Kidney (tissue), 14 donors: ENCODE data around the gene ABLIM2. TPM values are rescaled to one million over a fixed set of nuclear protein-coding genes. Genes with fewer than 3 reads are reported as not detected.
A peak's percentile ranks its signal among the peaks of the same experiment; 100 is the strongest.

ENCODE experiments used
- DNase-seq, 5 donors: peaks; one replicate each; pipeline ENCODE4 v3.0.0-alpha.2; 2013 to 2020
- FAIRE-seq: peaks from 2 replicates; lab custom pipeline; 2012; peaks lifted over from hg19 to GRCh38; lab: Jason Lieb, UNC
- H3K27ac ChIP-seq, 2 donors: one replicate each; pipeline ENCODE4 v1.7.0; 2013; ENCODE audit warnings: low read depth in 2 of 2, low read length in 2 of 2, inconsistent platforms in 1 of 2
- H3K27me3 ChIP-seq: one replicate; pipeline ENCODE4 v1.7.1; 2013; ENCODE audit warnings: low read length, inconsistent platforms; ENCODE audit not compliant: control insufficient read depth, insufficient read depth
- H3K36me3 ChIP-seq, 3 donors: one replicate each; pipeline versions ENCODE4 v1.7.0 to v1.7.1; 2013; ENCODE audit warnings: low read length in 3 of 3, control low read depth in 1 of 3, inconsistent platforms in 1 of 3; ENCODE audit not compliant: insufficient read depth in 3 of 3, control insufficient read depth in 2 of 3
- H3K4me1 ChIP-seq, 3 donors: one replicate each; pipeline versions ENCODE4 v1.7.0 to v1.7.1; 2013; ENCODE audit warnings: low read length in 3 of 3, inconsistent platforms in 1 of 3, low read depth in 1 of 3; ENCODE audit not compliant: control insufficient read depth in 2 of 3, insufficient read depth in 2 of 3
- H3K4me3 ChIP-seq, 3 donors: one replicate each; pipeline versions ENCODE4 v1.7.0 to v1.8.1; 2013; ENCODE audit warnings: low read length in 3 of 3, control low read depth in 1 of 3, inconsistent platforms in 1 of 3
- H3K9ac ChIP-seq, 3 donors: one replicate each; pipeline versions ENCODE4 v1.7.0 to v1.7.1; 2013; ENCODE audit warnings: low read length in 3 of 3, control low read depth in 1 of 3, inconsistent platforms in 1 of 3
- H3K9me3 ChIP-seq, 3 donors: one replicate each; pipeline versions ENCODE4 v1.7.0 to v1.7.1; 2013; ENCODE audit warnings: low read length in 3 of 3, control low read depth in 1 of 3, inconsistent platforms in 1 of 3; ENCODE audit not compliant: control insufficient read depth in 2 of 3, insufficient read depth in 1 of 3
- CTCF ChIP-seq: IDR thresholded peaks from 3 replicates; pipeline ENCODE4 v1.5.1; 2012; ENCODE audit warnings: mild to moderate bottlenecking, moderate library complexity, borderline replicate concordance; ENCODE audit not compliant: insufficient read depth; ENCODE audit errors: extremely low read depth
- intact Hi-C: fragments of 100-400 bp; cut with DNase I; formaldehyde crosslinking; loops from one replicate; pipeline ENCODE4 v1.11.1; 2022
- polyA plus RNA-seq: library from polyadenylated mRNA; stranded (reverse); fragments of 350-450 nt; fragmentation: Illumina TruSeq; extraction: RNeasy Lipid Tissue Mini Kit (QIAGEN cat#74804); gene quantifications from one replicate; pipeline ENCODE4 v1.2.3, GENCODE V29; 2014; ENCODE audit warnings: low read depth, low replicate concordance; ENCODE audit not compliant: insufficient read depth
- total RNA-seq: library from RNA; stranded (reverse); fragmentation: NEBNext Ultra II Directional; extraction: Animal tissue kit (Norgen Biotek cat#: 25700); gene quantifications from one replicate; pipeline ENCODE4 v1.2.1, GENCODE V29; 2021
- donor health status: control.
- donor health status: control.
- donor health status: control.
- donor health status: control.
- donor health status: control.
- donor health status: DM: yes; HTN: yes; CAD: no.
- donor health status: Normal renal cell carcinoma (clear cell type).

Gene ABLIM2
- total and polyA plus RNA-seq, 2 donors from 2014 or later, result 9.5 to 23.3 TPM

GRCh38 chr4:7941111-7941964 is 217.3 kb downstream of the ABLIM2 start:
- DNase-seq (peak in 2 of 5 donors; percentile 58 to 59), FAIRE-seq (no peak)
- intact Hi-C loops, result no loop called here
- no peak overlapping the region for H3K27ac ChIP-seq
- H3K4me1 ChIP-seq, result peaks cover 0 to 8% (median 8%) of the 10 kb centered on the region in 3 donors
- no peak overlapping the region for H3K4me3 ChIP-seq
- no peaks in the 10 kb centered on the region for H3K36me3 ChIP-seq
- TF ChIP-seq CTCF, result no peak
- peak overlapping the region in 1 of 3 donors; percentile 34 for H3K9ac ChIP-seq
- no peaks in the 10 kb centered on the region for H3K9me3 ChIP-seq
- H3K27me3 ChIP-seq, result no peaks in the 10 kb centered on the region

GRCh38 chr4:7939377-7940108 is 219.1 kb downstream of the ABLIM2 start, which contains the start of gene AFAP1:
Gene AFAP1, minus strand, starts transcription at chr4:7939861. Its CDS starts 67,783 bp downstream, at chr4:7872078.
- Histone ChIP-seq H3K9ac (peak within 1 kb of the TSS; percentile 55 to 67 (median 58)), H3K4me1 (peaks cover 0 to 8% (median 7%) of the 10 kb centered on the region in 3 donors), H3K36me3 (no peaks in the 10 kb centered on the region), H3K27me3 (no peaks in the 10 kb centered on the region), H3K9me3 (no peaks in the 10 kb centered on the region), H3K4me3 (peak within 1 kb of the TSS; percentile 52 to 69 (median 69)), H3K27ac (peak within 1 kb of the TSS; percentile 63 to 72)
- FAIRE-seq, result no peak
- no peak for TF ChIP-seq CTCF
- DNase-seq, result peak; percentile 94 to 97 (median 95)
- intact Hi-C loops, result no loop called here

GRCh38 chr4:7938609-7939376 is 219.8 kb downstream of the ABLIM2 start:
- FAIRE-seq, result no peak
- intact Hi-C loops, result no loop called here
- H3K9me3 ChIP-seq, result no peaks in the 10 kb centered on the region
- peak overlapping the region; percentile 19 to 58 (median 55) for H3K9ac ChIP-seq
- DNase-seq, result peak in 4 of 5 donors; percentile 59 to 79 (median 78)
- peaks cover 0 to 8% (median 4%) of the 10 kb centered on the region in 3 donors for H3K4me1 ChIP-seq
- H3K27ac ChIP-seq, result peak overlapping the region; percentile 63 to 72
- H3K27me3 ChIP-seq, result no peaks in the 10 kb centered on the region
- no peak for TF ChIP-seq CTCF
- H3K4me3 ChIP-seq, result peak overlapping the region; percentile 57 to 69 (median 65)
- no peaks in the 10 kb centered on the region for H3K36me3 ChIP-seq
